OCI-LY1 (cell line): ENCODE results near the gene HBG1.
"Not testable (repeated sequence)": the region's sequence is repeated elsewhere in the genome, so short reads cannot be mapped to it uniquely, and the experiment has no call there.

Experiments
- H2AFZ ChIP-seq: fragments of 200-600 bp; sonication (generic), shearing (Covaris generic); 2 replicates; pipeline ENCODE4 v1.6.0; 2014; ENCODE audit warnings: antibody characterized with exemption, mild to moderate bottlenecking, low read length
- H3F3A ChIP-seq: fragments of 200-600 bp; sonication (generic), shearing (Covaris generic); 2 replicates; pipeline ENCODE4 v1.6.0; 2014; ENCODE audit warnings: mild to moderate bottlenecking, antibody characterized with exemption, low read length, moderate library complexity; ENCODE audit not compliant: insufficient read depth
- H3K27ac ChIP-seq: fragments of 200-600 bp; sonication (generic); 2 replicates; pipeline ENCODE4 v1.5.1; 2014; ENCODE audit warnings: low read length, mixed run types, mild to moderate bottlenecking, low read depth; ENCODE audit not compliant: poor library complexity, severe bottlenecking
- H3K27me3 ChIP-seq: fragments of 200-600 bp; sonication (generic); 2 replicates; pipeline ENCODE4 v1.6.0; 2014; ENCODE audit warnings: antibody characterized with exemption, mild to moderate bottlenecking, low read length, moderate library complexity; ENCODE audit not compliant: insufficient read depth
- H3K36me3 ChIP-seq: fragments of 200-600 bp; sonication (generic); 2 replicates; pipeline ENCODE4 v1.6.1; 2014; ENCODE audit warnings: mild to moderate bottlenecking, antibody characterized with exemption, low read length, moderate library complexity, mixed read lengths; ENCODE audit not compliant: insufficient read depth
- H3K4me1 ChIP-seq: fragments of 200-600 bp; sonication (generic); 2 replicates; pipeline ENCODE4 v1.5.1; 2014; ENCODE audit warnings: mild to moderate bottlenecking, low read length, moderate library complexity; ENCODE audit not compliant: insufficient read depth, severe bottlenecking
- H3K4me2 ChIP-seq: fragments of 200-600 bp; sonication (generic), shearing (Covaris generic); 2 replicates; pipeline ENCODE4 v1.6.1; 2014; ENCODE audit warnings: low read length
- H3K4me3 ChIP-seq: fragments of 200-600 bp; sonication (generic); 2 replicates; pipeline ENCODE4 v1.5.1; 2014; ENCODE audit warnings: low read length, low read depth, mild to moderate bottlenecking, mixed read lengths; ENCODE audit not compliant: poor library complexity, severe bottlenecking
- H3K79me2 ChIP-seq: fragments of 200-600 bp; shearing (Covaris generic); 2 replicates; pipeline ENCODE4 v1.6.1; 2016; ENCODE audit warnings: mixed run types, low read length, mixed read lengths; ENCODE audit not compliant: insufficient read depth
- H3K9ac ChIP-seq: fragments of 200-600 bp; sonication (generic), shearing (Covaris generic); 2 replicates; pipeline ENCODE4 v1.6.1; 2014; ENCODE audit warnings: mild to moderate bottlenecking, low read length, mixed read lengths
- H3K9me2 ChIP-seq: fragments of 200-600 bp; sonication (generic), shearing (Covaris generic); 2 replicates; pipeline ENCODE4 v1.6.1; 2014; ENCODE audit warnings: low read depth, mild to moderate bottlenecking, low read length, mixed read lengths
- H3K9me3 ChIP-seq: fragments of 200-600 bp; shearing (Covaris generic); 2 replicates; pipeline ENCODE4 v1.6.1; 2014; ENCODE audit warnings: low read length, mixed read lengths
- H4K20me1 ChIP-seq: fragments of 200-600 bp; sonication (generic), shearing (Covaris generic); 2 replicates; pipeline ENCODE4 v1.6.0; 2016; ENCODE audit warnings: mild to moderate bottlenecking, low read length; ENCODE audit not compliant: insufficient read depth
- CTCF ChIP-seq: fragments of 200-600 bp; sonication (generic), shearing (Covaris generic); IDR thresholded peaks from 2 replicates; pipeline ENCODE4 v1.5.1; 2017; ENCODE audit warnings: mild to moderate bottlenecking, antibody characterized with exemption, low read length, moderate library complexity, mixed read lengths
- EZH2 ChIP-seq: fragments of 200-600 bp; sonication (generic), shearing (Covaris generic); IDR thresholded peaks from 2 replicates; pipeline ENCODE4 v1.8.0; 2017; ENCODE audit warnings: borderline replicate concordance, mixed run types, mild to moderate bottlenecking, antibody characterized with exemption, low read length, moderate library complexity, mixed read lengths

Gene HBG1

DNA sequence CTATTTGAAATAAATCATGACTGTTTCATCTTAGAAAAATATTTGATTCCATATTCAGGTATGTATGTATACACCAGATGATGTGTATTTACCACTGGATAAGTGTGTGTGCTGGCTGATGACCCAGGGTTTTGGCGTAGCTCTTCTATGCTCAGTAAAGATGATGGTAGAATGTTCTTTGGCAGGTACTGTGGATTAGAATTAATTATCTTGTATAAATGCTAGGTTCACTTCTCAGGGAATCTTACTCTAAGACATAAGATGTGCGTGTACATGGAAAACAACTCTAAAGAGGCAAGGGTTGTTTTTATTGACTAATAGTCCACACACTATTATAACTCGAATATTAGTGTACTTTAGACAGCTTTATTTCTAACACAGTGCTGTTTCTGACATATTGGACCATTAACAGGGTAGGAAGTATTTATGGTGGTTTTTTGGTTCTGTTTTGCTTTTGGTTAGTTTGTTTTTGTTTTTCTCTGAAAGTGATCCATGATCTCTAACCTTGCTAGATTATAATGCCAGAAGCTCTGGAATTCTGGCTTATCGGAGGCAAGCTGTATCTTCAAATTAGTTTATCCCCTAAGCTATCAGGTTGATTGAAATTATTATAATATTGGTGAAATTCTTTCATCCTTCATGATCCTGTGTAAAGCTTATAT, 1.0 kb upstream of the HBG1 start:
- H2AFZ ChIP-seq, result no peak overlapping the region
- H3K9me2 ChIP-seq, result no peaks in the 10 kb centered on the region
- TF ChIP-seq CTCF (no peak), EZH2 (no peak)

GRCh38 chr11:5248498-5248897, 1.2 kb downstream of the HBG1 start:
- not testable (repeated sequence) for H3K27me3 ChIP-seq, H3K9me2 ChIP-seq, H3K9me3 ChIP-seq, H3K4me1 ChIP-seq, H3K4me2 ChIP-seq, H3K36me3 ChIP-seq, H3K9ac ChIP-seq, H3K79me2 ChIP-seq, H3F3A ChIP-seq, H3K27ac ChIP-seq, H3K4me3 ChIP-seq, H2AFZ ChIP-seq, H4K20me1 ChIP-seq

More for the DNA sequence above, 1.0 kb upstream of the HBG1 start:
- Histone ChIP-seq H3K4me1 (no peaks in the 10 kb centered on the region), H3K4me3 (no peak overlapping the region), H3K36me3 (no peaks in the 10 kb centered on the region), H3F3A (no peaks in the 10 kb centered on the region), H3K79me2 (no peaks in the 10 kb centered on the region), H3K9me3 (no peaks in the 10 kb centered on the region), H3K27ac (no peak overlapping the region), H3K27me3 (no peaks in the 10 kb centered on the region), H3K9ac (no peak overlapping the region), H4K20me1 (no peaks in the 10 kb centered on the region), H3K4me2 (no peak overlapping the region)

GRCh38 chr11:5247472-5248192, 2.0 kb downstream of the HBG1 start:
- H3K4me1 ChIP-seq, result no peaks in the 10 kb centered on the region
- H3K27ac ChIP-seq, result no peak overlapping the region
- H3K4me3 ChIP-seq, result no peak overlapping the region
- no peaks in the 10 kb centered on the region for H3K27me3 ChIP-seq
- H3K79me2 ChIP-seq, result no peaks in the 10 kb centered on the region
- H3K9ac ChIP-seq, result no peak overlapping the region
- no peak for TF ChIP-seq CTCF
- no peak for TF ChIP-seq EZH2
- no peaks in the 10 kb centered on the region for H3F3A ChIP-seq
- no peak overlapping the region for H3K4me2 ChIP-seq
- no peaks in the 10 kb centered on the region for H3K9me3 ChIP-seq
- H4K20me1 ChIP-seq, result no peaks in the 10 kb centered on the region
- no peak overlapping the region for H2AFZ ChIP-seq
- no peaks in the 10 kb centered on the region for H3K36me3 ChIP-seq
- H3K9me2 ChIP-seq, result no peaks in the 10 kb centered on the region
